Measurements from ENCODE around the gene IMMT.
"Not testable (repeated sequence)": the region's sequence is repeated elsewhere in the genome, so short reads cannot be mapped to it uniquely, and the experiment has no call there.

DNA sequence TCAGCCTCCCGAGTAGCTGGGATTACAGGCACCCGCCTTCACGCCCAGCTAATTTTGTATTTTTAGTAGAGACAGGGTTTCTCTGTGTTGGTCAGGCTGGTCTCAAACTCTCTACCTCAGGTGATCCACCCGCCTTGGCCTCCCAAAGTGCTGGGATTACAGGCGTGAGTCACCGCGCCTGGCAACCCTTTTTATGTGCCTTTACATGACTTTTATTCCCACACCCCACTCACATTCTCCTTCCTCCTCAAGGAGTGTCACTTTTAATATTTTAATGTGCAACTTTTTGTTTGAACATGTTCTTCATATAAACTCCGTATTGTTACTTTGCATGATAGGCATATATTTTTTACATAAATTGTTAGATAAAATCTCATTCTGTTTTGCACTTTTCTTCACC lies 33.3 kb upstream of the IMMT start:
- TF ChIP-seq EZH2 (IDR thresholded peaks at IDR 0.05; ENCODE audit: borderline replicate concordance, insufficient read depth, low read length, poor library complexity, severe bottlenecking); EP300 (conservative IDR thresholded peaks at IDR 0.05; ENCODE audit: poor library complexity, severe bottlenecking); TAF1 (IDR thresholded peaks at IDR 0.05; ENCODE audit: low read depth); POLR2AphosphoS5 (IDR thresholded peaks at IDR 0.05); MXI1 (conservative IDR thresholded peaks at IDR 0.05; ENCODE audit: poor library complexity, severe bottlenecking): not testable (repeated sequence)
- TF ChIP-seq, protein P1, sequence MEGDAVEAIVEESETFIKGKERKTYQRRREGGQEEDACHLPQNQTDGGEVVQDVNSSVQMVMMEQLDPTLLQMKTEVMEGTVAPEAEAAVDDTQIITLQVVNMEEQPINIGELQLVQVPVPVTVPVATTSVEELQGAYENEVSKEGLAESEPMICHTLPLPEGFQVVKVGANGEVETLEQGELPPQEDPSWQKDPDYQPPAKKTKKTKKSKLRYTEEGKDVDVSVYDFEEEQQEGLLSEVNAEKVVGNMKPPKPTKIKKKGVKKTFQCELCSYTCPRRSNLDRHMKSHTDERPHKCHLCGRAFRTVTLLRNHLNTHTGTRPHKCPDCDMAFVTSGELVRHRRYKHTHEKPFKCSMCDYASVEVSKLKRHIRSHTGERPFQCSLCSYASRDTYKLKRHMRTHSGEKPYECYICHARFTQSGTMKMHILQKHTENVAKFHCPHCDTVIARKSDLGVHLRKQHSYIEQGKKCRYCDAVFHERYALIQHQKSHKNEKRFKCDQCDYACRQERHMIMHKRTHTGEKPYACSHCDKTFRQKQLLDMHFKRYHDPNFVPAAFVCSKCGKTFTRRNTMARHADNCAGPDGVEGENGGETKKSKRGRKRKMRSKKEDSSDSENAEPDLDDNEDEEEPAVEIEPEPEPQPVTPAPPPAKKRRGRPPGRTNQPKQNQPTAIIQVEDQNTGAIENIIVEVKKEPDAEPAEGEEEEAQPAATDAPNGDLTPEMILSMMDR (IDR thresholded peaks at IDR 0.05; ENCODE audit: poor library complexity, severe bottlenecking) = not testable (repeated sequence)
- TF ChIP-seq, protein P2, sequence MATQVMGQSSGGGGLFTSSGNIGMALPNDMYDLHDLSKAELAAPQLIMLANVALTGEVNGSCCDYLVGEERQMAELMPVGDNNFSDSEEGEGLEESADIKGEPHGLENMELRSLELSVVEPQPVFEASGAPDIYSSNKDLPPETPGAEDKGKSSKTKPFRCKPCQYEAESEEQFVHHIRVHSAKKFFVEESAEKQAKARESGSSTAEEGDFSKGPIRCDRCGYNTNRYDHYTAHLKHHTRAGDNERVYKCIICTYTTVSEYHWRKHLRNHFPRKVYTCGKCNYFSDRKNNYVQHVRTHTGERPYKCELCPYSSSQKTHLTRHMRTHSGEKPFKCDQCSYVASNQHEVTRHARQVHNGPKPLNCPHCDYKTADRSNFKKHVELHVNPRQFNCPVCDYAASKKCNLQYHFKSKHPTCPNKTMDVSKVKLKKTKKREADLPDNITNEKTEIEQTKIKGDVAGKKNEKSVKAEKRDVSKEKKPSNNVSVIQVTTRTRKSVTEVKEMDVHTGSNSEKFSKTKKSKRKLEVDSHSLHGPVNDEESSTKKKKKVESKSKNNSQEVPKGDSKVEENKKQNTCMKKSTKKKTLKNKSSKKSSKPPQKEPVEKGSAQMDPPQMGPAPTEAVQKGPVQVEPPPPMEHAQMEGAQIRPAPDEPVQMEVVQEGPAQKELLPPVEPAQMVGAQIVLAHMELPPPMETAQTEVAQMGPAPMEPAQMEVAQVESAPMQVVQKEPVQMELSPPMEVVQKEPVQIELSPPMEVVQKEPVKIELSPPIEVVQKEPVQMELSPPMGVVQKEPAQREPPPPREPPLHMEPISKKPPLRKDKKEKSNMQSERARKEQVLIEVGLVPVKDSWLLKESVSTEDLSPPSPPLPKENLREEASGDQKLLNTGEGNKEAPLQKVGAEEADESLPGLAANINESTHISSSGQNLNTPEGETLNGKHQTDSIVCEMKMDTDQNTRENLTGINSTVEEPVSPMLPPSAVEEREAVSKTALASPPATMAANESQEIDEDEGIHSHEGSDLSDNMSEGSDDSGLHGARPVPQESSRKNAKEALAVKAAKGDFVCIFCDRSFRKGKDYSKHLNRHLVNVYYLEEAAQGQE (IDR thresholded peaks at IDR 0.05; ENCODE audit: borderline replicate concordance) = not testable (repeated sequence)

Measured in neural cell (in vitro differentiated cells).